Endothelial cell (in vitro differentiated cells): Measurements from ENCODE around the gene ERCC6L. TPM values are rescaled to one million over a fixed set of nuclear protein-coding genes. Genes with fewer than 3 reads are reported as not detected.

ENCODE experiments used
- DNase-seq: peaks from one replicate; pipeline ENCODE4 v3.0.0; 2021; ENCODE audit warnings: low spot score
- H3K27ac Mint-ChIP-seq: one replicate; pipeline ENCODE4 v1.8.0; 2021; ENCODE audit warnings: mixed read lengths, inconsistent platforms; ENCODE audit not compliant: unreplicated experiment
- H3K27me3 Mint-ChIP-seq: one replicate; pipeline ENCODE4 v1.8.0; 2021; ENCODE audit warnings: mild to moderate bottlenecking, moderate library complexity, mixed read lengths, inconsistent platforms; ENCODE audit not compliant: unreplicated experiment
- H3K36me3 Mint-ChIP-seq: one replicate; pipeline ENCODE4 v1.8.0; 2021; ENCODE audit warnings: mild to moderate bottlenecking, low read depth, mixed read lengths, inconsistent platforms; ENCODE audit not compliant: unreplicated experiment
- H3K4me1 Mint-ChIP-seq: one replicate; pipeline ENCODE4 v1.8.0; 2021; ENCODE audit warnings: mild to moderate bottlenecking, mixed read lengths, inconsistent platforms; ENCODE audit not compliant: unreplicated experiment
- H3K4me3 Mint-ChIP-seq: one replicate; pipeline ENCODE4 v1.8.0; 2021; ENCODE audit warnings: mild to moderate bottlenecking, mixed read lengths, inconsistent platforms; ENCODE audit not compliant: unreplicated experiment
- H3K9me3 Mint-ChIP-seq: one replicate; pipeline ENCODE4 v1.8.0; 2021; ENCODE audit warnings: mixed read lengths, inconsistent platforms; ENCODE audit not compliant: unreplicated experiment
- total RNA-seq: library from RNA; stranded (reverse); fragmentation: NEBNext Ultra II Directional; extraction: Animal tissue kit (Norgen Biotek cat#: 25700); gene quantifications from one replicate; pipeline ENCODE4 v1.2.1, GENCODE V29; 2021; ENCODE audit not compliant: unreplicated experiment
- TF ChIP-seq, protein P1 (sequence below): fragments of 200-600 bp; sonication (generic); IDR thresholded peaks from one replicate; pipeline ENCODE4 v1.5.0; 2021; ENCODE audit warnings: antibody characterized with exemption; ENCODE audit not compliant: unreplicated experiment

Gene ERCC6L
- total RNA-seq, 1 donor from 2014 or later = 1.7 TPM

DNA sequence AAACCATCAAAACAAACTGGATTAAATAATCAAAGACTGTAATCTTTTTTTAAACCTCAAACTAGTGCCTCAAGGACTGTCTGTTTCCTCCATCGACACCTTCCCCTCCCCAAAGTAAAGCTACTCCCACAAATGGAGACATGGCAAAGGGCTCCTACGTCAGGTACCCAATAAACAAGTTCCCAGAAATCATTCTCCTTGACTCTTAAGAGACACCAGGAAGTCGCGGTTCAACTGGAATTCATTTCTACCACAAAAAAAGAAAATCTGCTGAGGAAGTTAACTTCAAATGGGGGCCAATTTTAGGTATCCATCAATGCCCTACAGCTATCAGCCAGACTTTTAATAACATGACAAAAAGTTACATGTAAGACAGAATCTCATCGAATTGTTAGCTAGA, 35.7 kb upstream of the ERCC6L start:
- Mint-ChIP-seq H3K27ac (no peak overlapping the region), H3K4me3 (peak overlapping the region; percentile 80), H3K9me3 (no peaks in the 10 kb centered on the region), H3K27me3 (peaks cover 7% of the 10 kb centered on the region), H3K36me3 (peaks cover 26% of the 10 kb centered on the region), H3K4me1 (peaks cover 16% of the 10 kb centered on the region)
- no peak for DNase-seq
- TF ChIP-seq, protein P1, sequence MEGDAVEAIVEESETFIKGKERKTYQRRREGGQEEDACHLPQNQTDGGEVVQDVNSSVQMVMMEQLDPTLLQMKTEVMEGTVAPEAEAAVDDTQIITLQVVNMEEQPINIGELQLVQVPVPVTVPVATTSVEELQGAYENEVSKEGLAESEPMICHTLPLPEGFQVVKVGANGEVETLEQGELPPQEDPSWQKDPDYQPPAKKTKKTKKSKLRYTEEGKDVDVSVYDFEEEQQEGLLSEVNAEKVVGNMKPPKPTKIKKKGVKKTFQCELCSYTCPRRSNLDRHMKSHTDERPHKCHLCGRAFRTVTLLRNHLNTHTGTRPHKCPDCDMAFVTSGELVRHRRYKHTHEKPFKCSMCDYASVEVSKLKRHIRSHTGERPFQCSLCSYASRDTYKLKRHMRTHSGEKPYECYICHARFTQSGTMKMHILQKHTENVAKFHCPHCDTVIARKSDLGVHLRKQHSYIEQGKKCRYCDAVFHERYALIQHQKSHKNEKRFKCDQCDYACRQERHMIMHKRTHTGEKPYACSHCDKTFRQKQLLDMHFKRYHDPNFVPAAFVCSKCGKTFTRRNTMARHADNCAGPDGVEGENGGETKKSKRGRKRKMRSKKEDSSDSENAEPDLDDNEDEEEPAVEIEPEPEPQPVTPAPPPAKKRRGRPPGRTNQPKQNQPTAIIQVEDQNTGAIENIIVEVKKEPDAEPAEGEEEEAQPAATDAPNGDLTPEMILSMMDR = no peak

DNA sequence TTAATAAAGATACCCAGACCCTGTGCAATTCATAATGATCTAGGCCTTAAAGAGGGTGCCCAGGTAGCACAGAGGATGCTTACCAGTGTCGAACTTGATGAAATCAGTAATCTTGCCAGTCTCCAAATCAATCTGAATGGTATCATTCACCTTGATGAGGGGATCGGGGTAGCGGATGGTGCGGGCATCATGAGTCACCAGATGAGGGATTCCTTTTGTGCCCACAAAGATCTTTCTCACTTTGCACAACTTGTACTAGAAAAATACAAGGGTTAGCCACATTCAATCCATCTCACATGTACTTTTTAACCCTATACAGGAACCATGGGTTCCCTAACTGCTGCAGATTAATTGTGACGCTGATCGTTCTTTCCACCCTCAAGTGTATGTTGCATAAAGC, 34.9 kb upstream of the ERCC6L start:
- no peak overlapping the region for H3K4me3 Mint-ChIP-seq
- TF ChIP-seq, protein P1 = no peak
- DNase-seq = no peak
- H3K27me3 Mint-ChIP-seq = peaks cover 5% of the 10 kb centered on the region
- no peaks in the 10 kb centered on the region for H3K9me3 Mint-ChIP-seq
- peaks cover 26% of the 10 kb centered on the region for H3K36me3 Mint-ChIP-seq
- H3K27ac Mint-ChIP-seq = no peak overlapping the region
- peaks cover 16% of the 10 kb centered on the region for H3K4me1 Mint-ChIP-seq

- no peak for DNase-seq
- peaks cover 5% of the 10 kb centered on the region for H3K27me3 Mint-ChIP-seq
Measured at GRCh38 chrX:72272868-72273267, 34.0 kb upstream of the ERCC6L start.

DNA sequence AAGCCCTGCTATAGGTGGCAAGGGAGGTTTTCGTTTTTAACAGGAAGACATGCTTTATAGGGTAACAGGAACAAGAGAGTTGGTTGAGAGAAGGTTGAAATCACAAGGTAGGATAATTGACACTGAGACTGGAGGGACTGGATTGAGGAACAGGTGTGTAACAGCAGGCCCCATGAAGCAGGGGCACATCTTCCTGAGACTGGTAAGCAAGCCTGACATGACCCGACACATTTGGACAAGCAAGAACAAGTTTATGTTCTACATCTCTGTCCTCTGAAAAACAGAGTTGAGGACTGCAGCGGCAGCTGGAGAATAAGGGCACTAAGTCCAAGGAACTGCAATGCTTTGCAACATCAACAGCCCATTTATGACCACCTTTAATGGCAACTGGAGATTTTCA, 33.0 kb upstream of the ERCC6L start:
- TF ChIP-seq, protein P1 = no peak
- DNase-seq = no peak
- no peaks in the 10 kb centered on the region for H3K9me3 Mint-ChIP-seq
- no peak overlapping the region for H3K27ac Mint-ChIP-seq
- peaks cover 16% of the 10 kb centered on the region for H3K4me1 Mint-ChIP-seq
- H3K36me3 Mint-ChIP-seq = peaks cover 26% of the 10 kb centered on the region
- no peak overlapping the region for H3K4me3 Mint-ChIP-seq
- peaks cover 5% of the 10 kb centered on the region for H3K27me3 Mint-ChIP-seq

More at GRCh38 chrX:72272868-72273267, 34.0 kb upstream of the ERCC6L start:
- H3K27ac Mint-ChIP-seq = no peak overlapping the region
- H3K4me1 Mint-ChIP-seq = peaks cover 16% of the 10 kb centered on the region
- TF ChIP-seq, protein P1 = no peak
- H3K36me3 Mint-ChIP-seq = peaks cover 26% of the 10 kb centered on the region
- no peak overlapping the region for H3K4me3 Mint-ChIP-seq
- H3K9me3 Mint-ChIP-seq = no peaks in the 10 kb centered on the region

DNA sequence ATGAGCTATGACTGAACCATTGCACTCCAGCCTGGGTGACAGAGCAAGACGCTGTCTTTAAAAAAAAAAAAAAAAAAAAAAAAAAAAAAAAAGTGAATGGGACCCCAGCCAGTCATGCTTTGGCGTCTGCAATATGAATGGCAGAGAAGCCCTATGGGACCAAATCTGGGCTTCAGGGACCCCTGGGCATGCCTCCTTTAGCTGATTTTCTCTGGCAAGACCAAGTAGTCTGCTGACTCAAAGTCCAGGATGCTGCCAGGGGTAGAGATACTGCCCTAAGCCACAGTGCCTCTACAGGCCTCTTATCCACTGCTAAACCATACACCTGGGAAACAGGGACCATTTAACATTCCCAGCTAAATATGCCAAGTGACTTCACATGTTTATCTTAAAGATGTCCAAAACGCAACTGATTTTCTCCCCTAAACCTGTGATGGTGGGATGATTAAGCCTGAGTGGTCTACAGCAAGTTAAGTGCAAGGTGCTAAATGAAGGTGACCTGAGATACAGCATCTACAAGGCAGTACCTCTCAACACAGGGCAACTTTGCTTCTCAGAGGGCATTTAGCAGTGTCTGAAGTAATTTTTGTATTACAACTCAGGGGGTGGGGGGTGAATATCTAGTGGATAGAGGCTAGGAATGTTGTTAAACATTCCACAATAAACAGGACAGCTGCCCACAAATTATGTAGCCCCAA, 32.4 kb upstream of the ERCC6L start:
- H3K4me1 Mint-ChIP-seq = peaks cover 16% of the 10 kb centered on the region
- H3K27me3 Mint-ChIP-seq = peaks cover 5% of the 10 kb centered on the region
- DNase-seq = no peak
- peaks cover 26% of the 10 kb centered on the region for H3K36me3 Mint-ChIP-seq
- H3K27ac Mint-ChIP-seq = no peak overlapping the region
- TF ChIP-seq, protein P1 = no peak
- no peak overlapping the region for H3K4me3 Mint-ChIP-seq
- no peaks in the 10 kb centered on the region for H3K9me3 Mint-ChIP-seq
